ENCODE data around the gene ASXL1.
"Not testable (repeated sequence)": the region's sequence is repeated elsewhere in the genome, so short reads cannot be mapped to it uniquely, and the experiment has no call there.

ASXL1 gene

DNA sequence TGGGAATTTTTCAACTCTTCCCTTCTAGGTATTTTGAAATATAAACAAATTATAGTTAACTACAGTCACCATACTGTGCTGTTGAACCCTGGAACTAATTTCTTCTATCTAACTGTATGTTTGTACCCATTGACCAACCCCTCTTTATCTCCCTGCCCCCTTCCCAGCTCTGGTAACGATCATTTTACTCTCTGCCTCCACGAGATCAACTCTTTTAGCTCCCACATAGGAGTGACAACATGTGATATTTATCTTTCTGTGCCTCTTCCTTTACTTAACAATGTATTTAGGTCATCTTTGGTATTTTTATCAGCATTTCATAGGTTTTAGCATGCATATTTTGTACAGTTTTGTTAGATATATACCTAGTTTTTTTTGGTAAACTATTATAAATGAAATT is 45.9 kb downstream of the ASXL1 start:
- DNase-seq, result no peak
- Histone ChIP-seq H3K9me3 (no peaks in the 10 kb centered on the region), H3K4me1 (no peaks in the 10 kb centered on the region), H3K36me3 (peaks cover 6 to 23% (median 8%) of the 10 kb centered on the region in 3 donors), H3K27me3 (no peaks in the 10 kb centered on the region), H3K4me3 (no peak overlapping the region), H3K27ac (no peak overlapping the region)
- intact Hi-C loops (cut with DNase I; ENCODE audit: low total_unique reads), result no loop called here
- TF ChIP-seq, protein P1, sequence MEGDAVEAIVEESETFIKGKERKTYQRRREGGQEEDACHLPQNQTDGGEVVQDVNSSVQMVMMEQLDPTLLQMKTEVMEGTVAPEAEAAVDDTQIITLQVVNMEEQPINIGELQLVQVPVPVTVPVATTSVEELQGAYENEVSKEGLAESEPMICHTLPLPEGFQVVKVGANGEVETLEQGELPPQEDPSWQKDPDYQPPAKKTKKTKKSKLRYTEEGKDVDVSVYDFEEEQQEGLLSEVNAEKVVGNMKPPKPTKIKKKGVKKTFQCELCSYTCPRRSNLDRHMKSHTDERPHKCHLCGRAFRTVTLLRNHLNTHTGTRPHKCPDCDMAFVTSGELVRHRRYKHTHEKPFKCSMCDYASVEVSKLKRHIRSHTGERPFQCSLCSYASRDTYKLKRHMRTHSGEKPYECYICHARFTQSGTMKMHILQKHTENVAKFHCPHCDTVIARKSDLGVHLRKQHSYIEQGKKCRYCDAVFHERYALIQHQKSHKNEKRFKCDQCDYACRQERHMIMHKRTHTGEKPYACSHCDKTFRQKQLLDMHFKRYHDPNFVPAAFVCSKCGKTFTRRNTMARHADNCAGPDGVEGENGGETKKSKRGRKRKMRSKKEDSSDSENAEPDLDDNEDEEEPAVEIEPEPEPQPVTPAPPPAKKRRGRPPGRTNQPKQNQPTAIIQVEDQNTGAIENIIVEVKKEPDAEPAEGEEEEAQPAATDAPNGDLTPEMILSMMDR (IDR thresholded peaks at IDR 0.05), result no peak

DNA sequence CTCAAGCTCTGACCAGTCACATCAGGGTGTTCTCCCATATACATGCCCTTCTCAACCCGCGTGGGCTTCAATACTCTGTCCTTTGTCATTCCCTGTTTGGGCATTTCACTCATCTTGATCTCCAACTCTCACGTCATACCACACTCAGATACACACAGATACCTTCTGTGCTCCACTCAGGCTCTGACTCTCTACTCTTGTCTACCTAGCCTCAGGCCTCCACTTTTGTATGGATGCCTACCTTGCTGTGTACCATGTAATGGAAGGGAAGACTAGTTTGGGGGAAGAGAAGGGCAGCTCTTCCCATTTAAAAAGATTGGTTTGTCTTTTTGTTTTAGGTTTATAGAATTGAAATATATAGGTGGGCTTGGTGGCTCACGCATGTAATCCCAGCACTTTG is 48.6 kb downstream of the ASXL1 start:
- intact Hi-C loops (cut with DNase I; ENCODE audit: low total_unique reads), result no loop called here
- no peak overlapping the region for H3K4me3 ChIP-seq
- H3K4me1 ChIP-seq, result no peaks in the 10 kb centered on the region
- peaks cover 9 to 18% (median 16%) of the 10 kb centered on the region in 3 donors for H3K36me3 ChIP-seq
- H3K27me3 ChIP-seq, result no peaks in the 10 kb centered on the region
- H3K9me3 ChIP-seq, result no peaks in the 10 kb centered on the region
- TF ChIP-seq, protein P1 (IDR thresholded peaks at IDR 0.05), result no peak
- no peak for DNase-seq
- no peak overlapping the region for H3K27ac ChIP-seq

DNA sequence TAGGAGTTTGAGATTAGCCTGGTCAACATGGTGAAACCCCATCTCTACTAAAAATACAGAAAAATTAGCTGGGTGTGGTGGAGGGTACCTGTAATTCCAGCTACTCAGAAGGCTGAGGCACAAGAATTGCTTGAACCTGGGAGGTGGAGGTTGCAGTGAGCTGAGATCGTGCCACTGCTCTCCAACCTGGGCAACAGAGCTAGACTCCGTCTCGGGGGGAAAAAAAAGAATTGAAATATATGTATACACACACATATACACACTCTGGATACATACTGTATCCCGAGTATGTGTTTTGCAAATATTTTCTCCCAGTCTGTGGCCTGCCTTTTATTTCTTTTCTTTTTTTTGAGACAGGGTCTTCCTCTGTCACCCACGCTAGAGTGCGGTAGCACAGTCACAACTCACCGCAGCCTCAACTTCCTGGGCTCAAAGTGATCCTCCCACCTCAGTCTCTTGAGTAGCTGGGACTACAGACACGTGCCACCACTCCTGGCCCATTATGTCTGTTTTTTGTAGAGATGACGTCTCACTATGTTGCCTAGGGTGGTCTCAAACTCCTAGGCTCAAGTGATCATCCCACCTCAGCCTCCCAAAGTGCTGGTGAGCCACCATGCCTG is 49.1 kb downstream of the ASXL1 start:
- H3K4me3 ChIP-seq; DNase-seq; H3K27ac ChIP-seq; H3K4me1 ChIP-seq; H3K9me3 ChIP-seq; H3K27me3 ChIP-seq; intact Hi-C loops (cut with DNase I; ENCODE audit: low total_unique reads): not testable (repeated sequence)
- H3K36me3 ChIP-seq, result peaks cover 9 to 18% (median 12%) of the 10 kb centered on the region in 3 donors

DNA sequence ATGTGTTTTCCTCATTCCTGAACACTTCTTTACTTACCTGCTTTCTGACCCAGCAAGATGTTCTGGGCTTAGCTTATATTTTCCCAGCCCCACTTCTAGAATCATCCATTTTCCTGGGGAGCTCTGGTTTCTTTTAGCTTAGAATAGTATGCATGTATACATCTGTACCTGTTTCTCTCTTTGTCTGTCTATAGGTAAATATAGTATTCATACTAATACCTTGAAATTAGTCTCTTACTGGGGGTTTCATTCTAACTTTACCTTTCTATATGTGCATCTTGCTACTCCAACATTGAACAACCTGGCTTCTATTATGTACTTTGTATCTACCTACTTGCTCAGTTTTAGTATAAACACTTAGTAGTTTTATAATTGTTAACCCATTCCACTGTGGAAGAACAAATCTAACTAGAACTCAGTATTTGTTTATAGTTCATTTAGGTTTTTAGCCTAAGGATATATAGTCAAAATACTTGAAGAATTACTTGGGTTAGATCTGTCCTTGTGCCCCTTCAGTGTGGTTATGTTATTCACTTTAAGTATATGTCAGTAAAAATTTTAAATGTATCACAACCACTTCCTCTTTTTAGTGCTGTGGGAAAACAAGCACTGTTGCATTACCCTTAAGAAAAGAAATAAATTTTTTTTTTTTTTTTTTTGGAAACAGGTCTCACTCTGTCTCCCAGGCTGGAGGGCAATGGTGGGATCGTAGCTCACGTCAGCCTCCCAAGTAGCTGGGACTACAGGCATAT is 54.0 kb downstream of the ASXL1 start:
- Histone ChIP-seq H3K27me3 (no peaks in the 10 kb centered on the region), H3K4me3 (no peak overlapping the region), H3K9me3 (no peaks in the 10 kb centered on the region), H3K27ac (no peak overlapping the region), H3K36me3 (peaks cover 9 to 12% (median 11%) of the 10 kb centered on the region in 3 donors), H3K4me1 (peaks cover 0 to 14% (median 4%) of the 10 kb centered on the region in 4 donors)
- intact Hi-C loops (cut with DNase I; ENCODE audit: low total_unique reads), result no loop called here
- no peak for DNase-seq
- TF ChIP-seq, protein P1 (IDR thresholded peaks at IDR 0.05), result no peak

DNA sequence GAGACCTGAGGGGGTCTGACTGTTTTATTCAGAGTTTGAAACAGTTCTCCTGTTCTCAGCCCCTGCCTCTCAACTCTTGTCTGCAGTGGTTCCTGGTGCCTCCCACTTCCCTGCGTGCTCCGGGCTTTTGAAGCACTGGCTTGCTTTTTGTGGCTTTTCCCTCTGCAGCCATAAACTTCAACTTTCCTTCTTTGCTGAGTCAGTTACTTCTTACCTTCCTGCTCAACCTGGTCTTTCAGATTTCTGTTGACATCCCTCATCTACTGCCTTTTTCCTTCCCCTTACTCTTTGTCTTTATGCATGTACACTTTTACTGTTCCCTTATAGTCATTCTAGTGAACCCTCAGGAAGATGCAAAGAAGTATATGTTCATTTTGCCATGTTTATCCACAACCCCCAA is 57.4 kb downstream of the ASXL1 start:
- no peak for DNase-seq
- Histone ChIP-seq H3K4me3 (no peak overlapping the region), H3K4me1 (peaks cover 0 to 14% (median 4%) of the 10 kb centered on the region in 4 donors), H3K27me3 (no peaks in the 10 kb centered on the region), H3K36me3 (no peaks in the 10 kb centered on the region), H3K27ac (no peak overlapping the region), H3K9me3 (no peaks in the 10 kb centered on the region)
- intact Hi-C loops (cut with DNase I; ENCODE audit: low total_unique reads), result no loop called here
- TF ChIP-seq, protein P1 (IDR thresholded peaks at IDR 0.05), result no peak

DNA sequence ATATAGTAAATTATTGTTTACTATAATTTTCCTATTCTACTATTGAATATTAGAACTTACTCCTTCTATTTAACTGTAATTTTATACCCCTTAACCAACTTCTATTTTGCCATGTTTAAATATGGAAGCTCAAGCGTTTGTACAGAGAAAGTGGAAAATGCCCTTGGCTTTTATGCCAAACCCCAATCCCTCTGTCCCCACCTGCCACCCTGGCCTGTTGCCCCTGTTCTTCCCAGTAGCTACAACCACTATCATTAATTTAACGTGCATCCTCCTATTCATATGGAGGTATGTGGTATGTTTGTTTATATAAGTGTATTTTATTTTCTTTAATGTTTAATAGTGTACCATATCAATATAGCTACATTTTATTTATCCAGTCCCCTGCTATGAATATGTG is 58.1 kb downstream of the ASXL1 start:
- peaks cover 0 to 14% (median 4%) of the 10 kb centered on the region in 4 donors for H3K4me1 ChIP-seq
- no peak for DNase-seq

More for the DNA sequence above, 58.1 kb downstream of the ASXL1 start:
- no peaks in the 10 kb centered on the region for H3K36me3 ChIP-seq
- no peak overlapping the region for H3K27ac ChIP-seq
- no peaks in the 10 kb centered on the region for H3K27me3 ChIP-seq
- no peak overlapping the region for H3K4me3 ChIP-seq
- intact Hi-C loops (cut with DNase I; ENCODE audit: low total_unique reads), result no loop called here
- TF ChIP-seq, protein P1 (IDR thresholded peaks at IDR 0.05), result no peak
- no peaks in the 10 kb centered on the region for H3K9me3 ChIP-seq

Measured in tibial artery (tissue), 4 donors.